ENCODE results near the gene KCNE3.

Gene KCNE3

GRCh38 chr11:74471037-74471436, 3.7 kb upstream of the KCNE3 start:
- no peak for DNase-seq

- peak; percentile 93 for DNase-seq
These were observed 3.2 kb upstream of the KCNE3 start for GRCh38 chr11:74470526-74470925.

- no peak for DNase-seq
These were observed 1.6 kb upstream of the KCNE3 start for GRCh38 chr11:74468936-74469335.

- no peak for DNase-seq
These were observed 1.2 kb upstream of the KCNE3 start for GRCh38 chr11:74468521-74468920.

- no peak for DNase-seq
These were observed 709 bp upstream of the KCNE3 start for GRCh38 chr11:74468058-74468457.

GRCh38 chr11:74465291-74465708, 2.0 kb downstream of the KCNE3 start:
- no peak for DNase-seq

- DNase-seq: no peak
These were observed 2.6 kb downstream of the KCNE3 start for GRCh38 chr11:74464746-74465145.

GRCh38 chr11:74463216-74463615, 4.1 kb downstream of the KCNE3 start:
- no peak for DNase-seq

GRCh38 chr11:74462631-74463030, 4.7 kb downstream of the KCNE3 start:
- no peak for DNase-seq

- DNase-seq: no peak
These were observed 5.3 kb downstream of the KCNE3 start for GRCh38 chr11:74462009-74462408.

- DNase-seq: no peak
These were observed 6.7 kb downstream of the KCNE3 start for GRCh38 chr11:74460481-74461154.

GRCh38 chr11:74460065-74460464, 7.3 kb downstream of the KCNE3 start:
- no peak for DNase-seq

- DNase-seq: no peak
These were observed 7.8 kb downstream of the KCNE3 start for GRCh38 chr11:74459584-74459983.

GRCh38 chr11:74457356-74457755, 10.0 kb downstream of the KCNE3 start:
- DNase-seq: no peak

- DNase-seq: peak; percentile 73
These were observed 13.9 kb downstream of the KCNE3 start for GRCh38 chr11:74453373-74453975.

- DNase-seq: no peak
These were observed 15.0 kb downstream of the KCNE3 start for GRCh38 chr11:74452366-74452765.

- no peak for DNase-seq
These were observed 17.0 kb downstream of the KCNE3 start for GRCh38 chr11:74450318-74450717.

GRCh38 chr11:74449369-74449931, 17.9 kb downstream of the KCNE3 start:
- DNase-seq: peak; percentile 90

GRCh38 chr11:74447720-74448119, 19.6 kb downstream of the KCNE3 start:
- DNase-seq: no peak

GRCh38 chr11:74446532-74446938, 20.8 kb downstream of the KCNE3 start:
- no peak for DNase-seq

GRCh38 chr11:74444173-74444826, 23.0 kb downstream of the KCNE3 start:
- peak; percentile 63 for DNase-seq

- DNase-seq: peak; percentile 97
These were observed 24.1 kb downstream of the KCNE3 start for GRCh38 chr11:74443071-74443864.

GRCh38 chr11:74442636-74443035, 24.7 kb downstream of the KCNE3 start:
- peak; percentile 85 for DNase-seq
